ENCODE measurements around the gene MMP17. TPM values are rescaled to one million over a fixed set of nuclear protein-coding genes. Genes with fewer than 3 reads are reported as not detected.

Gene MMP17
- total and polyA plus RNA-seq, 4 donors: 0.17 to 0.37 (median 0.24) TPM; not detected in 1

DNA sequence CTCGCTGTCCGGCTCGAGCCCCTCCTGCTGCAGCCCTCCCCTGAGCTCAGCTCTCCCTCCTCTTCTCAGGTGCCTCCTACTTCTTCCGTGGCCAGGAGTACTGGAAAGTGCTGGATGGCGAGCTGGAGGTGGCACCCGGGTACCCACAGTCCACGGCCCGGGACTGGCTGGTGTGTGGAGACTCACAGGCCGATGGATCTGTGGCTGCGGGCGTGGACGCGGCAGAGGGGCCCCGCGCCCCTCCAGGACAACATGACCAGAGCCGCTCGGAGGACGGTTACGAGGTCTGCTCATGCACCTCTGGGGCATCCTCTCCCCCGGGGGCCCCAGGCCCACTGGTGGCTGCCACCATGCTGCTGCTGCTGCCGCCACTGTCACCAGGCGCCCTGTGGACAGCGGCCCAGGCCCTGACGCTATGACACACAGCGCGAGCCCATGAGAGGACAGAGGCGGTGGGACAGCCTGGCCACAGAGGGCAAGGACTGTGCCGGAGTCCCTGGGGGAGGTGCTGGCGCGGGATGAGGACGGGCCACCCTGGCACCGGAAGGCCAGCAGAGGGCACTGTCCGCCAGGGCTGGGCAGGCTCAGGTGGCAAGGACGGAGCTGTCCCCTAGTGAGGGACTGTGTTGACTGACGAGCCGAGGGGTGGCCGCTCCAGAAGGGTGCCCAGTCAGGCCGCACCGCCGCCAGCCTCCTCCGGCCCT, 22.8 kb downstream of the MMP17 start (continued):
- TF ChIP-seq, protein P1, sequence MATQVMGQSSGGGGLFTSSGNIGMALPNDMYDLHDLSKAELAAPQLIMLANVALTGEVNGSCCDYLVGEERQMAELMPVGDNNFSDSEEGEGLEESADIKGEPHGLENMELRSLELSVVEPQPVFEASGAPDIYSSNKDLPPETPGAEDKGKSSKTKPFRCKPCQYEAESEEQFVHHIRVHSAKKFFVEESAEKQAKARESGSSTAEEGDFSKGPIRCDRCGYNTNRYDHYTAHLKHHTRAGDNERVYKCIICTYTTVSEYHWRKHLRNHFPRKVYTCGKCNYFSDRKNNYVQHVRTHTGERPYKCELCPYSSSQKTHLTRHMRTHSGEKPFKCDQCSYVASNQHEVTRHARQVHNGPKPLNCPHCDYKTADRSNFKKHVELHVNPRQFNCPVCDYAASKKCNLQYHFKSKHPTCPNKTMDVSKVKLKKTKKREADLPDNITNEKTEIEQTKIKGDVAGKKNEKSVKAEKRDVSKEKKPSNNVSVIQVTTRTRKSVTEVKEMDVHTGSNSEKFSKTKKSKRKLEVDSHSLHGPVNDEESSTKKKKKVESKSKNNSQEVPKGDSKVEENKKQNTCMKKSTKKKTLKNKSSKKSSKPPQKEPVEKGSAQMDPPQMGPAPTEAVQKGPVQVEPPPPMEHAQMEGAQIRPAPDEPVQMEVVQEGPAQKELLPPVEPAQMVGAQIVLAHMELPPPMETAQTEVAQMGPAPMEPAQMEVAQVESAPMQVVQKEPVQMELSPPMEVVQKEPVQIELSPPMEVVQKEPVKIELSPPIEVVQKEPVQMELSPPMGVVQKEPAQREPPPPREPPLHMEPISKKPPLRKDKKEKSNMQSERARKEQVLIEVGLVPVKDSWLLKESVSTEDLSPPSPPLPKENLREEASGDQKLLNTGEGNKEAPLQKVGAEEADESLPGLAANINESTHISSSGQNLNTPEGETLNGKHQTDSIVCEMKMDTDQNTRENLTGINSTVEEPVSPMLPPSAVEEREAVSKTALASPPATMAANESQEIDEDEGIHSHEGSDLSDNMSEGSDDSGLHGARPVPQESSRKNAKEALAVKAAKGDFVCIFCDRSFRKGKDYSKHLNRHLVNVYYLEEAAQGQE (IDR thresholded peaks at IDR 0.05): no peak
- TF ChIP-seq, protein P2, sequence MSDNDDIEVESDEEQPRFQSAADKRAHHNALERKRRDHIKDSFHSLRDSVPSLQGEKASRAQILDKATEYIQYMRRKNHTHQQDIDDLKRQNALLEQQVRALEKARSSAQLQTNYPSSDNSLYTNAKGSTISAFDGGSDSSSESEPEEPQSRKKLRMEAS (IDR thresholded peaks at IDR 0.05): no peak

DNA sequence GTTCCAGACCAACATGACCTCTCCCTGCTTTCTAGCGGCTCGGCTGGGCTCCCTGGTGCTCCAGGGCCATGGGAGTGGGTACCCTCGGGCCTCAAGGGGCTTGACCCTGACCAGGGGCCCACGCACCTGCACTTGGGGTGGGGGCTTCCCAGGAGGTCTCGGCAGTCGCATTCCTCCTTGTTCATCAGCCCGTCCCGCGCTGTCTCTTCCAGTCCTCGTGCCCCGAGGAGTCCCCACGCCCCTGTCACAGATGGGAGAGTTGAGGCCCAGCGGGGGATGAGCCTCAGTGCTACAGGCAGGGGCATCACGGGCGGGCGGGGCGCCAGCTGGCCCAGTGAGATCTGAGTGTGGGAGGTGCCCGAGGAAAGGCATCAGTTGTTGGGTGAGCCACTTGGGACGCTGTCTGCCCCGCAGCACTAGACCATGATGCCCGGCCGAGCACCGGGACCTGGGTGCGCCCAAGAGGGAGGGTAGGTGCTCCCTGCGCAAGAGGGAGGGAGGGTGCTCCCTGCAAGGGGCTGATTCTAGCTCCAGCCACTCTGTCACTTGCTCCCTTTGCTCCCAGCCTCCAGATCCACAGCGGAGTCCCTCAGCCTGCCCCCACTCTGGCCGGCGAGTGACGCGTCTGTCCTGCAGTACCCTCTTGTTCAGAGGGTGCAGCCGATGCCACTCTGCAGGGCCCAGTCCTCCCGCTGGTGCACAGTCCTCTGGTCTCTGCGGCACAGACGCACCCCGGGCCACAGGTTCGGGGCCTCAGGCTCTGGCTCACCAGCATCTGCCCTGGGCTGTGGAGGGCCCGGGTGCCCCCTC, 23.8 kb downstream of the MMP17 start:
- no peak for DNase-seq (ENCODE audit: low spot score)
- Histone ChIP-seq H3K36me3 (ENCODE audit: control insufficient read depth in 4 of 4, insufficient read depth in 3 of 4, low read depth in 1 of 4, low read length in 3 of 4) (no peaks in the 10 kb centered on the region), H3K9me3 (ENCODE audit: control insufficient read depth in 4 of 4, low read length in 3 of 4) (no peaks in the 10 kb centered on the region), H3K4me1 (ENCODE audit: control insufficient read depth in 4 of 4, insufficient read depth in 4 of 4, low read length in 3 of 4) (peaks cover 0 to 8% (median 0%) of the 10 kb centered on the region in 4 donors), H3K27ac (ENCODE audit: low read depth in 1 of 2, low read length in 2 of 2) (no peak overlapping the region), H3K9ac (ENCODE audit: low read depth in 1 of 2, low read length in 2 of 2) (no peak overlapping the region), H3K27me3 (ENCODE audit: control insufficient read depth in 4 of 4, insufficient read depth in 4 of 4, low read length in 3 of 4) (no peaks in the 10 kb centered on the region), H3K4me3 (ENCODE audit: low read depth in 1 of 3, low read length in 3 of 3) (no peak overlapping the region)
- WGBS: 87% methylated on average over 37 of the region's 37 CpGs
- TF ChIP-seq, protein P3, sequence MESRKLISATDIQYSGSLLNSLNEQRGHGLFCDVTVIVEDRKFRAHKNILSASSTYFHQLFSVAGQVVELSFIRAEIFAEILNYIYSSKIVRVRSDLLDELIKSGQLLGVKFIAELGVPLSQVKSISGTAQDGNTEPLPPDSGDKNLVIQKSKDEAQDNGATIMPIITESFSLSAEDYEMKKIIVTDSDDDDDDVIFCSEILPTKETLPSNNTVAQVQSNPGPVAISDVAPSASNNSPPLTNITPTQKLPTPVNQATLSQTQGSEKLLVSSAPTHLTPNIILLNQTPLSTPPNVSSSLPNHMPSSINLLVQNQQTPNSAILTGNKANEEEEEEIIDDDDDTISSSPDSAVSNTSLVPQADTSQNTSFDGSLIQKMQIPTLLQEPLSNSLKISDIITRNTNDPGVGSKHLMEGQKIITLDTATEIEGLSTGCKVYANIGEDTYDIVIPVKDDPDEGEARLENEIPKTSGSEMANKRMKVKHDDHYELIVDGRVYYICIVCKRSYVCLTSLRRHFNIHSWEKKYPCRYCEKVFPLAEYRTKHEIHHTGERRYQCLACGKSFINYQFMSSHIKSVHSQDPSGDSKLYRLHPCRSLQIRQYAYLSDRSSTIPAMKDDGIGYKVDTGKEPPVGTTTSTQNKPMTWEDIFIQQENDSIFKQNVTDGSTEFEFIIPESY (IDR thresholded peaks at IDR 0.05): no peak
- TF ChIP-seq JUND (IDR thresholded peaks at IDR 0.05): no peak
- TF ChIP-seq FOXA1 (IDR thresholded peaks at IDR 0.05): no peak
- TF ChIP-seq EGR1 (IDR thresholded peaks at IDR 0.05; ENCODE audit: low read depth in 2 of 2): no peak
- no peak for TF ChIP-seq RXRA (IDR thresholded peaks at IDR 0.05)
- no peak for TF ChIP-seq FOXA2 (IDR thresholded peaks at IDR 0.05)
- TF ChIP-seq, protein P4, sequence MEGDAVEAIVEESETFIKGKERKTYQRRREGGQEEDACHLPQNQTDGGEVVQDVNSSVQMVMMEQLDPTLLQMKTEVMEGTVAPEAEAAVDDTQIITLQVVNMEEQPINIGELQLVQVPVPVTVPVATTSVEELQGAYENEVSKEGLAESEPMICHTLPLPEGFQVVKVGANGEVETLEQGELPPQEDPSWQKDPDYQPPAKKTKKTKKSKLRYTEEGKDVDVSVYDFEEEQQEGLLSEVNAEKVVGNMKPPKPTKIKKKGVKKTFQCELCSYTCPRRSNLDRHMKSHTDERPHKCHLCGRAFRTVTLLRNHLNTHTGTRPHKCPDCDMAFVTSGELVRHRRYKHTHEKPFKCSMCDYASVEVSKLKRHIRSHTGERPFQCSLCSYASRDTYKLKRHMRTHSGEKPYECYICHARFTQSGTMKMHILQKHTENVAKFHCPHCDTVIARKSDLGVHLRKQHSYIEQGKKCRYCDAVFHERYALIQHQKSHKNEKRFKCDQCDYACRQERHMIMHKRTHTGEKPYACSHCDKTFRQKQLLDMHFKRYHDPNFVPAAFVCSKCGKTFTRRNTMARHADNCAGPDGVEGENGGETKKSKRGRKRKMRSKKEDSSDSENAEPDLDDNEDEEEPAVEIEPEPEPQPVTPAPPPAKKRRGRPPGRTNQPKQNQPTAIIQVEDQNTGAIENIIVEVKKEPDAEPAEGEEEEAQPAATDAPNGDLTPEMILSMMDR (IDR thresholded peaks at IDR 0.05; ENCODE audit: low read depth, low read length, missing input control): no peak
- TF ChIP-seq, protein P5, sequence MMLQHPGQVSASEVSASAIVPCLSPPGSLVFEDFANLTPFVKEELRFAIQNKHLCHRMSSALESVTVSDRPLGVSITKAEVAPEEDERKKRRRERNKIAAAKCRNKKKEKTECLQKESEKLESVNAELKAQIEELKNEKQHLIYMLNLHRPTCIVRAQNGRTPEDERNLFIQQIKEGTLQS (IDR thresholded peaks at IDR 0.05): no peak
- no peak for TF ChIP-seq SP1 (IDR thresholded peaks at IDR 0.05)
- no peak for TF ChIP-seq HNF4A (conservative IDR thresholded peaks at IDR 0.05)
- no peak for TF ChIP-seq TAF1 (conservative IDR thresholded peaks at IDR 0.05)
- TF ChIP-seq RAD21 (IDR thresholded peaks at IDR 0.05): no peak
- TF ChIP-seq HNF4G (IDR thresholded peaks at IDR 0.05): no peak
- no peak for TF ChIP-seq YY1 (IDR thresholded peaks at IDR 0.05)
- no peak for TF ChIP-seq NR2F2 (IDR thresholded peaks at IDR 0.05)
